GM12872 (cell line): ENCODE data around the gene FYB1.

Experiments used
- CTCF ChIP-seq: IDR thresholded peaks from 3 replicates; pipeline ENCODE4 v1.5.1; 2011; ENCODE audit warnings: low read depth, mild to moderate bottlenecking, low read length, moderate library complexity; ENCODE audit not compliant: insufficient read depth

FYB1 gene

GRCh38 chr5:39117401-39117800, 102.0 kb downstream of the FYB1 start:
- no peak for TF ChIP-seq CTCF

GRCh38 chr5:39116344-39117170, 102.8 kb downstream of the FYB1 start:
- no peak for TF ChIP-seq CTCF

GRCh38 chr5:39115644-39116343, 103.6 kb downstream of the FYB1 start:
- TF ChIP-seq CTCF = no peak

- TF ChIP-seq CTCF = no peak
Observed at GRCh38 chr5:39114155-39114554, 105.2 kb downstream of the FYB1 start.

GRCh38 chr5:39113354-39113953, 105.9 kb downstream of the FYB1 start:
- TF ChIP-seq CTCF = no peak

- TF ChIP-seq CTCF = no peak
Observed at GRCh38 chr5:39109606-39110005, 109.8 kb downstream of the FYB1 start.

GRCh38 chr5:39108987-39109386, 110.4 kb downstream of the FYB1 start:
- TF ChIP-seq CTCF = no peak
